HG03280 (cell line): Measurements from ENCODE around the gene CYTH1.

Source experiments
- ATAC-seq: cut with Tn5 transposase; IDR thresholded peaks from one replicate; pipeline ENCODE4 v1.9.1; 2021; ENCODE audit warnings: mild to moderate bottlenecking, moderate library complexity; ENCODE audit not compliant: unreplicated experiment

Gene CYTH1, protein sequence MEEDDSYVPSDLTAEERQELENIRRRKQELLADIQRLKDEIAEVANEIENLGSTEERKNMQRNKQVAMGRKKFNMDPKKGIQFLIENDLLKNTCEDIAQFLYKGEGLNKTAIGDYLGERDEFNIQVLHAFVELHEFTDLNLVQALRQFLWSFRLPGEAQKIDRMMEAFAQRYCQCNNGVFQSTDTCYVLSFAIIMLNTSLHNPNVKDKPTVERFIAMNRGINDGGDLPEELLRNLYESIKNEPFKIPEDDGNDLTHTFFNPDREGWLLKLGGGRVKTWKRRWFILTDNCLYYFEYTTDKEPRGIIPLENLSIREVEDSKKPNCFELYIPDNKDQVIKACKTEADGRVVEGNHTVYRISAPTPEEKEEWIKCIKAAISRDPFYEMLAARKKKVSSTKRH

DNA sequence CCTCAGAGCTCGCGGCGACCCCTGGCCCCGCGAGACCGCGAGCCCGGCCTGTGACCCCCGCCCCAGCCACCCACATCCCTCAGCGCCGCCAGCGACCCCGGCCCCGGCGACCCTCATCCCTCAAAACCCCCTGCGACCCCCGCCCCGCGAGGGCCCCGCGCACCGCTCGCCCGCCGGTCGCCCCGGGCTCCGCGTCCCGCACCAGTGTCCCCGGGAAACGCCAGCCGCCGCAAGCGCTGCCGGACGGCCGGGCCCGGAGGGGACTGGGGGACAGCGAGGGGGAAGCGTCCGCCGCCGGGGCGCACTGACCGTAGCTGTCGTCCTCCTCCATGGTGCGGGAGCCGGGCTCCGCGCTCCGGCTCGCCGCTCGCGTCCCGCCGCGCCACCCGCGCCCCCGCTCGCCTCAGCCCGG, at the start of gene CYTH1:
CYTH1 (minus strand) TSS at position 381 of the 412 bp plus-strand sequence; CDS start at position 331, 50 bp downstream.
- ATAC-seq, result peak; percentile 9

DNA sequence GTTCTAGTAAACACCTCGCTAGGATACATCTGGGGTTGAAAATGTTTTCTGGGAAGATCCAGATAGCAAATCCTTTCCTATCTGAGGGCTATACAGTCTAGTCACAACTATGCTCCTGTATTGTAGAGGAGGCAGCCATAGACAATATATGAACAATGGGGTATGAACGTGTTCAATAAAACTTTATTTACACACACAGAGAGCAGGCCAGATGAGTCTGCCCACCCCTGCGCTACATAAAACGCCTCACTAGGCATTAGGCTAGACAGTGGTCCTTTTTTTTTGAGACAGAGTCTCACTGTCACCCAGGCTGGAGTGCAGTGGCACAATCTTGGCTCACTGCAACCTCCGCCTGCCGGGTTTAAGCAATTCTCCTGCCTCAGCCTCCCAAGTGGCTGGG, 47.4 kb upstream of the CYTH1 start:
- no peak for ATAC-seq

DNA sequence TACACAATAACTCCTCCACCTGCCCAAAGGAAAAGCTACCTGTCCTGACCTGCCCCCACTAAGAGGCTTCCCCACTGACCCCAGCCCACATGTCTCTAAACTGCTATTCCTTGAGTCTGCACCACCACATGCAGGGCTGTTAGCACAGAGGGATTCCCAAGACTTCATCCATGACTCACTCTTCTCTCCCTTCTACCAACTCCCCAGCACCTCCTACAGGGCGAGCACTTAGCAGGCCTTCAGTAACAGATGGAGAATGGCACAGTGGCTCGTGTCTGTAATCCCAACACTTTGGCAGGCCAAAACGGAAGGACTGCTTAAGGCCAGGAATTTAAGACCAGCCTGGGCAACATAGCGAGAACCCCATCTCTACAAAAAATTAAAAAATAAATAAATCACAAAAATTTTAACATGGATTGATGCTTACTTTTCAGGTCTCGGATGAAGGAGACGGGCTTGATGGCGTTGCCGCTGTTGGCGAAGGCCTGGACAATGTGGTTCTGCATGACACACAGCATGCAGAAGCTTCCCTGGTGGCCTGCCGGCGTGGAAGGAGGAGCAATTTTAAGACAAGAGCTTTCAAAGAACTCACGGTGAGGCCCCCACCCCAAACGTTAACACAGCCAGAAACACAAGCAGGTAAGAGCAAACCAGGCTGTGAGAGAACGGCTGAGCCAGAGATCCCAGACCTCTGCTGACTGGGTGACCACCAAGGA, 46.6 kb upstream of the CYTH1 start:
- ATAC-seq, result no peak

DNA sequence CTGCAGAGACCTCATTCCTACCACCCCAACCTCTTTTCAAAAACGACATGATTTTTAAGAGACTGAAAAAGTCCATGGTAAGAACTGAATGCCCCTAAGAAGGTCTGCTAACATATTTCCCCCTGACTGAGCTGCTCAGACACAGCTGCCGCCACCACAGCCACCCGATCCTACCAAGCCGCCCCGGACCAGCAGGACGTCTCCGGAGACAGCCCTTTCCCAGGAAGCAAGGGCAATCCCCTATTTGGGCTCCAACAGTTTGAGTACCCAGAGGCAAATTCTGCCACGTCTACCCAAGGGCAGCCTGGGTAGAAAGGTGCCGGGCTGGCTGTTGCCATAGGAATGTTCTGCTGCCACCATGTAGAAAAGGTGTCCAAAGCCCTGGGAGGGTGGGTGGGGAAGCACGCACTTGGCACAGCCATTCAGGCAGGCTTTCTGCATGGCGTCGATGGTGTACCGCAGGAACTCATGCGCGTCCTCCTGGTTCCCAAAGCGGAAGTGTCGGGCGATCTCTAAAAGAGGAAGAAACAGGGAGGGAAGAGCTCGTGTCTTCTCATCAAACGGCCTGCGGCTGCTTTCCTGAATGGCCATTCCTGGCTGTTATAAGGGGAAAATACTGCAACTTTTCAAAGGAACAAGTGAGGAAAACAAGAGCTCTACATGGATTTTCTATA, 44.9 kb upstream of the CYTH1 start:
- ATAC-seq, result no peak

DNA sequence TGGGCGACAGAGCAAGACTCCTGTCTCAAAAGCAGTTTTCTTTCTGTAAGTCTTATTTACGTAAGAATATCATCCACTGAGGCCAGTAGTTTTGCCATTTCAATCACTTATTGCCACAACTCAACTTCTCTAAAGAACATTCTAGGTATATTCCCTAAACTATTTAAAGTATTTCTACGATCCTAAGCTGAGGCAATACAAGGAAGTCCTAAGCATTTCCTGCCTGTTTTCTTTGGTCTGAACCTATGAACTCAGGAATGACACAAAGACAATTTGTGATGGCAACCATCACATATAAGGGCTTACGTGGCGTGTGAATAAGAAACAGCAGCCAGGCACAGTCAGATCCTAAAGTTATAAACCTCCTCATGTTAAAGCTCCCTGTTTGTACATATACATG, 44.3 kb upstream of the CYTH1 start:
- ATAC-seq, result no peak

DNA sequence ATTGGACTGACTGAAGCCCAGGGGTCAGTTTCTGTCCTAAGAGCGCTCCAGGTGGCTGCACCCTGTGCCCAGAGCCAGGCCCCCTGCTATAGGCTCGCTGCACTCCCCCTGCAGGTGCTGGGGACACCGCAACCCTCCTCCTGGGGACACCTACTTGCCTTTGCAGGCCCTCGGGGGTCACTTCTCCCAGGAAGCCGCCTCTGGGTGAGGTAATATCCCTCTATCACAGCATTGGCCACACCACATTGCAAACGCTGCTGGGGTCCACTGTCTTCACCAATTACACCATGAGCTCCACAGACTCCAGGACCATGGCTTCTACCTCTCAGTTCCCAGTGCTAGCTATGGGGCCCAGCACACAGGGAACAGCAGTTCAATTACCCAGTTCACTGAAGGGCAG, 43.6 kb upstream of the CYTH1 start:
- ATAC-seq, result no peak

DNA sequence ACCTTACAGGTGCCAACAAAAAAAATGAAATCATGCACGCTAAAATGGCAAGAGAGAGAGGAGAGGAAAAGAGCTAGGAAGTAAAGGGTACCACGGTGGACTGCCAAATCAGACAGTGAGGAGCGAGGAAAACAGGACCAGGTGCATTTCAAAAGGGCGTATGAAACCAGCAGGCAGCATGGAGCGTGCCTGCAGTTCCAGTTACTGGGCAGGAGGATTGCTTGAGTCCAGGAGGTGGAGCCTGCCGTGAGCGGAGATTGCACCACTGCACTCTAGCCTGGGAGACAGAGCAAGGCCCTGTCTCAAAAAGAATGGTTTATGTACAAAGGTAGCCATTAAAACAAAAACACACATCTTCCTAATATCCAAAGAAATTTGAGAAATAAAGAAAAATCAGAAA, 42.2 kb upstream of the CYTH1 start:
- ATAC-seq, result no peak

DNA sequence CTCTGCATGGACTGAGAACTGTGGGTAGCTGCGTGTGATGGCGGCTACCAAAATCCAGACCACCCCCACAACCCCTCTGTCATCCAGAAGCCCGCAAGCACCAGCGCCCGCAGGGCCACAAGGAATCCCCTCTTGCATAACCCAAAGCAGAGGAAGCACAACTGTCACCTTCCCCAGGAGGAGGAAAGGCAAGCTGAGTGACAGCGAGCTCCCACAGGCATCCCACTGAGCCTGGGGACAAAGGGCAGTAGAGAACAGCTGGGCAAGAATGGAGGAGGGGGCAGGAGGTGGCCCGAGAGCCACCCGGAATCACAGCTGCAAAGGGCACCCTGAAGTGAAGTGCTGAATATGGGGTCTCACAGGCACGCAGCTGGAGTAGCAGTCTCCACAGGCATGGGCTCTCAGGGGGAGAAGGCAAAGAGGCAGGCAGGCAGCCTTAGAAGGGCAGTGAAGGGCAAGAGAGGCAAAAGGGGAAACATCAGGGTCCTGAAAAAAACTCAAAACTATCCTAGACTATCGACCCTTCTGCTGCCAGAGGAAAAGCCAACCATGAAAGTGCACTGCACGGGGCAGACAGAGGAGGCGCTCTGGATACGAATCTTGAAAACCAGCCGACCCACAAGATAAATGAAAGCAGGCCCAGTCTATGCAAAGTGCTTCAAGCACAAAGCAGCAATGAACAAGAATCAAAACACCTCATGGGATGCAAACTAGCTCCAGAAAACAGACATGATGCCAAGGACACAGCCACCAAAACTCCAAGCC, 41.4 kb upstream of the CYTH1 start:
- ATAC-seq, result no peak

DNA sequence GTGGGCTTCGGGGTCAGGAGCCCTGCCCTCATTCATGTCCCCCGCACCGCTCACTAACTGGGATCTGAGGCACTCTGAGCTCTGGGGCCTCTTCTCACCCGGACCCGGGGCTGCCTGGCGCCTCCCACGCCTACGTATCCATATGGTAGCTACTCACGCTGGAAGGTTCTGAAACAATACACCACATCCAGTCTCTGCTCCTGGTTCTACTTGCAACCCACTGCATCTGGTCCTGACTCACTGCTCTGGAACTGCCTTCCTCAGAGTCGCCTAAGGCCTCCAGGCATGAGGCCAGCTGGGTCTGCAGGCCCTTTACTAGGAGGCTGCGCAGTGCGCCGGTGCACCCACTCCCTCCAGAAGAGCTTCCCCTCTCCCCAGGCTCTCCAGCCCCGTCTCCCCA, 40.5 kb upstream of the CYTH1 start:
- ATAC-seq, result no peak

DNA sequence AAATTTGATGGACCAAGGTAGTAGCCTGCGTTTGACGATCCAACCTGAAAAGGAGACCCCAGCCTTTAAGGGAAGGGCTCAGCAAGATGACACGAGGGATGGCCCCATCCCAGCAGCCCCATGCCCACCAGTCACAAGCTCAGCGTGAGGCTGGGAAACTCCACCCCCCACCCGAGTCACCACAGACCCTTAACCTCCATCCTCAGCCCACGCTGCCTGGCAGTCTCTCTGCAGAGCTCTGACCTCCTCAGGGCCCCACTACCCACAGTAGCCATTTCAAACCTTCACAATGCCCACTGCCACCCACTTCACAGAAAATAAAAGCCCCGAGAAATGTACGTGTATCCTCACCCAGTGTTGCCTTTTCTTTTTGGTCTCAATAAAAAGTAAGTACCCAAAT, 39.9 kb upstream of the CYTH1 start:
- ATAC-seq, result no peak

DNA sequence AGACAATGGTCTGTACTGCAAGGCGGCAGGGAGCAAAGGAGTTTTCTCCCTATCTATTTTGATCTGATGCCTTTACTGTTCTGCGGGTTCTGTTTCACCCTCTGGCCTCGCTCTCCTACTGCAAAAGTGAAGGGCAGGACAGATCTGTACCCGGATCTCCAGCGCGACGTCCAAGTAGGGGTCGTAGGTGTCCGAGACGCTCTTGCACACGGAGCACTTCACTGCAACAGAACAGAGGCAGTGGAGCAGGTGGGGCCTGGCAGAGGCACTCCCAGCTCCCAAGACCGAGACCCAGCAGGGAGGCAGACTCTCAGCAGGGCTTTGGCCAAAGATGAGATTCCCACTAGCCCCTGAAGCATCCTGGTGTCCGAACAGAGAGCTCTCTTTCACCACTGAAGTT, 38.8 kb upstream of the CYTH1 start:
- no peak for ATAC-seq

DNA sequence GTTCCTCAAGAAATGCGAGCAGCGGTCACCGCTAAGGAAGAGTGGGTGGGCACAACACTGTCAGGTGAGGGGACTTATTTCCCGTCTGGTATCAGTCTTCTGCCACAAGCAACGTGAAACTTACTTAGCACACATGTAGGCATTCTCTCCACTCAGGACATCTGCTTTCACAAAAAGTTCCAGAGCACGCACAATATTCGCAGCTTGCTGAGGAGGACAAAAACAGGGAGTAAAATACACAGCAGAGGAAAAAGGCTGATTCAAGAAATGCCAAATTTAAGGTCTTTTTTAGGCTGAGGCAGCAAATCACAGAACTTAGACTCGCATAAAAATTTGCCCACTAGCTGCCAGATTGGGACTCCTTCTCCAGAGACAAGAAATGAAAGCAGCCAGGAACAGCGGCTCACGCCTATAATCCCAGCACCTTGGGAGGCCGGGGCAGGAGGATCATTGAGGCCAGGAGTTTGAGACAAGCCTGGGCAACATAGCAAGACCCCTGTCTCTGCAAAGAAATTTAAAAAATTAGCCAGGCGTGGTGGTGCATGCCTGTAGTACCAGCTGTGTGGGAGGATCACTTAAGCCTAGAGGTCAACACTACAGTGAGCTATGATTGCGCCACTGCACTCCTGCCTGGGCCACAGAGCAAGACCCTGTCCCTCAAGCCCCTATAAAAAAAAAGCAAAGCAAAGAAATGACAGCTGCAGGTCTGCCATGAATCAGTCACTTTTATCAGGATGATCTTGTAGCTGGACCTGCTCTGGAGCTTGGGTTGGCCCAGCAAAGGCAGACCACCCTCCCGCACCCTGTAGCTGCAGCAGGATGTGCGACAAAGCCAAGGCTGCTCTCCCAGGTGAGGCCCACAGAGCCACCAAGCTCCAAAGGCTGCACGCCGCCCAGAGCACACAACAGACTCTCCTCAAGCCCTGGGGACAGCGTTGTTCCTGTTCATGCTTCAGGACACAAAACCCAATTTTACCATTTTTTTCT, 38.0 kb upstream of the CYTH1 start:
- no peak for ATAC-seq

DNA sequence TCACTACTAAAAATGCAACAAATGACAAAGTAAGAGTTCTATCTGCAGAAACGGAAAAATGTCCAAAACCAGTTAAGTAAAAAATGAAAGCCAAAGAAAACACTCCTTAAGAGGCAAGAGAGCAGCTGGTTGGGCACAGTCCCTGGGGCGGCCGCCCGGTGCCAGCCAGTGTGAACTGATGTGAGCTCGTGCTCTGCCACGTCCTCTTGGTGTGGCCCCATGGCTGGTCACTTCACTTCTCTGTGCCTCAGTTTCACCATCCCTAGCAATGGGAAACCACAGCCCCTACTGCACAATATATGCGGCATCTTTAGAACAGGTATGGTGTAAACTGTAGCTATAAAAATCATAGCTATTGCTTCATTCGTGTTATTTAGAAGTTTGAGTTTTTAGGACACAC, 37.3 kb upstream of the CYTH1 start:
- no peak for ATAC-seq

DNA sequence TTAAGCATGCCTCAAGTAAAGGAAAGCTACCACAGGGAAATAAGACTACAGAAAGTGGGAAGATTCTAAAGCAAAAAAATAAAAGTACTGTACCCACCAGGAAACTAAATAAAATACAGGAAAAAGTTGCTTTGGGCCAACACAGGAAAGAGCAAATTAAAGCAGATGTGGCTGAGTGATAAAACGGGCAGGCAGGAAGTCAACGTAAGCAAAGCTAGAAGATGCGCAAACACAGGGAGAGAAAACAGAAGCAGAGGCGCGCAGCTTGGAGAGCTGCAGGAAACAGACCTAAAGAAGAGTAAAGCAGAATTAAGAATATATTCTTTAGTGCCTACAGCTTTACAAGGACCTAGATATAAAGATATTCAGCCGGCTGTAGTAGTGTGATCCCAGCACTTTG, 36.9 kb upstream of the CYTH1 start:
- ATAC-seq, result no peak

DNA sequence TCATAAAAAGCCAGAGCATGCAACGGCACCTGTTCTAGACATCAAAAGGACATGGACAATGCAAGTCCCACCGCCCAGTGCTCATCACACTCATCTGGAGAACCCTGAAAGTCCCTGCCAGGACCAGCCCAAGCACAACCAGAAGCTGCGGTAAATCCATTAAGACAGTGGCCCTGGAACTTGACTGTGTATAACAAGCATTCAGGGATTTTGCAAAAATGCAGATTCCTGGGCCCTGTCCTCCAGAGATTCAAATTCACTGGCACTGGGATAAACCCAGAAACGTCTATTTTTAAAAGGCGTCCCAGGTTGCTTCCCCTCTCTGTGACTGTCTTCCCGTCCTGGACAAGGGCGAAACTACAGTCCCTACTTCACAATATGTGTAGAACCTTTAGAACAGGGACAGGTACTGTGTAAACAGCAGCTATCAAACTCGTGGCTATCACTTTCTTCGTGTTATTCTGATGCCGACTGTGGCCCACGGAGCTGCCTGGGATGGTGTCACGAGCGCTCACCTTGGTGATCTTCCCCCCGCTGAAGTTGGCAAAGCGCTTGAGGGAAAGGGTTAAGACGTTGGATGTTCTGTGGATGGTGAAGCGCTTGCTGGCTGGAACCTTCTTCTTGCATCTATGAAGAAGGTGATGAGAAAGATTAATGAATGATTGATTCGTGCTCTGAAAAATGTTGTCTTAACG, 36.2 kb upstream of the CYTH1 start:
- ATAC-seq, result no peak

DNA sequence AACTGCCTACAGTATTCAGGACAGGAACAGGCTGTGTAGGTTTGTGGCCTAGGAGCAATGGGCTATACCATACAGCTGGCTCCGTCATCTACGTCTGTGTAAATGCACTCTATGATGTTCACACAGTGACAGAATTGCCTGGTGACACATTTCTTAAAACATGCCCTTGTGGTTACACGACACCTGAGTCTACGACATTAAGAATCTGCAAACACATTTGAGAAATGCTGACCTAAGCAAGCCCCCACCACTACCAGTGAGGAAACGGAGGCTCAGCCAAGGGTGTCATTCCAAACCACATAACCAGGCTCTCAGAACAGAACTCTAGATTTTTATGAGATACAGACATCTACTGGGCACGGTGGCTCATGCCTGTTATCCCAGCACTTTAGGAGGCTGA, 35.0 kb upstream of the CYTH1 start:
- no peak for ATAC-seq

DNA sequence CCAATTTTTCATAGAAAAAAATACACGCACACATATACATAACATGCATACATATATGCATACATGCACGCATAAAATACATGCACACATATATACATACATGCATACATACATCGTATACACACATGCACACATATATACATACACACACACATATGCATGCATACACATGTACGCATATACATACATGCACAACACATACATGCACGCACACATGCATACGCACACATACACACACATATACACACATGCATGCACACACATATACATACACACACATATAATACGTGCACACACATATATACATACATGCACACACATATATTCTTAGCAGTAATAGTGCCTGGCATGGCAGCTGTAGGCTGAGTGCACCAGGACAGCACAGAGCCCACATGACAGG, 33.6 kb upstream of the CYTH1 start:
- ATAC-seq, result no peak

DNA sequence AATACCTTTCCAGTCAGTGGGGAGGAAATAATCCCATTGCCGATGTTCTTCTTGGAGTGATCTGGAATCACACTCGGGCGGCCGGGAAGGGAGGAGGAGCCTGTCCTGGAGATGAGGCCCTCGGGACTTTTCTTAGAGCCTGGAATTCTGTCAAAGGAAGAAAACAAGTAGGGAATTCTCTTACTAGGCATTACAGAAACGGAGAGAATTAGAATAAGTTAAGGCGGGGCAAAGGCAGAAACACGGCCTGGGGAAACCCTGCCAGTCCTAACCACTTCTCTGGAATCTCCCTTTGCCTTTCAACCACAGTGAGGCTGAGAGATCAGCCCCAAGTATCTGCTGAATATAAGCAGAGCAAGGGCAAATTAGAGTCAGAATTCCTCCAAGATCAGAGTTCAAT, 30.8 kb upstream of the CYTH1 start:
- ATAC-seq, result no peak

DNA sequence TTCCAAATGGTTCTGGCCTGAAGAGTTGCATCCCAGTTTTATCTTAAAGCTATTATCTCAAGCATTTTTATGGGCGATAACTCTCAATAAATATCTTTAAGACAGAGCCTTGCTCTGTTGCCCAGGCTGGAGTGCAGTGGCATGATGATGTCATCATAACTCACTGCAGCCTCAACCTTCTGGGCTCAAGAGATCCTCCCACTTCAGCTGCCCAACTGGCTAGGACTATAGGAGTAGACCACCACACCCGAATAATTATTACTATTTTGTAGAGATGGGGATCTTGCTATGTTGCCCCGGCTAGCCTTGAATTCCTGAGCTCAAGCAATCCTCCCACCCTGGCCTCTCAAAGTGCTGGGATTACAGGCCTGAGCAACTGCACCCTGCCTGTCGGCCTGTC, 26.1 kb upstream of the CYTH1 start:
- no peak for ATAC-seq
